SW 1271 (cell line): Measurements from ENCODE around the gene JTB.
A peak's percentile ranks its signal among the peaks of the same experiment; 100 is the strongest.

Source experiments
- DNase-seq, 2 experiments: peaks; one replicate each; lab custom pipeline; 2025; lab: John Stamatoyannopoulos, UW

JTB gene

GRCh38 chr1:153953859-153954365 is 23.6 kb downstream of the JTB start:
- DNase-seq: no peak

- DNase-seq: no peak
These were observed 25.7 kb downstream of the JTB start for GRCh38 chr1:153951801-153952200.

- DNase-seq: no peak
These were observed 26.3 kb downstream of the JTB start for GRCh38 chr1:153951183-153951582.

- DNase-seq: peak in 1 of 2 experiments; percentile 61
These were observed 30.7 kb downstream of the JTB start, which contains the start of gene DENND4B for GRCh38 chr1:153946622-153947241. DENND4B (minus strand) TSS chr1:153946718; CDS start chr1:153944374, 2,344 bp downstream.

- peak in 1 of 2 experiments; percentile 15 for DNase-seq
These were observed 31.5 kb downstream of the JTB start for GRCh38 chr1:153945795-153946621.

GRCh38 chr1:153945131-153945794 is 32.2 kb downstream of the JTB start:
- no peak for DNase-seq

- DNase-seq: no peak
These were observed 32.7 kb downstream of the JTB start for GRCh38 chr1:153944827-153945117.

- DNase-seq: no peak
These were observed 33.3 kb downstream of the JTB start for GRCh38 chr1:153944005-153944826.

GRCh38 chr1:153942766-153943549 is 34.5 kb downstream of the JTB start:
- no peak for DNase-seq

GRCh38 chr1:153941826-153942725 is 35.4 kb downstream of the JTB start:
- DNase-seq: no peak

GRCh38 chr1:153940756-153941155 is 36.7 kb downstream of the JTB start:
- no peak for DNase-seq

GRCh38 chr1:153939476-153939875 is 38.0 kb downstream of the JTB start:
- DNase-seq: no peak

- no peak for DNase-seq
These were observed 38.5 kb downstream of the JTB start for GRCh38 chr1:153938996-153939395.

GRCh38 chr1:153937331-153937730 is 40.1 kb downstream of the JTB start:
- DNase-seq: no peak

GRCh38 chr1:153936011-153936802 is 41.3 kb downstream of the JTB start:
- no peak for DNase-seq

- no peak for DNase-seq
These were observed 42.7 kb downstream of the JTB start for GRCh38 chr1:153934746-153935145.

- DNase-seq: no peak
These were observed 43.5 kb downstream of the JTB start for GRCh38 chr1:153933955-153934354.

GRCh38 chr1:153933430-153933829 is 44.0 kb downstream of the JTB start:
- no peak for DNase-seq
